Left lobe of liver (tissue), 2 donors: ENCODE measurements around the gene ZBTB12. TPM values are rescaled to one million over a fixed set of nuclear protein-coding genes. Genes with fewer than 3 reads are reported as not detected.
"Not testable (repeated sequence)": the region's sequence is repeated elsewhere in the genome, so short reads cannot be mapped to it uniquely, and the experiment has no call there.

Experiments used
- ATAC-seq: fragments of 200-7000 bp; cut with Tn5 transposase; one replicate; pipeline ENCODE4 v1.9.1; 2020; ENCODE audit warnings: mild to moderate bottlenecking, moderate library complexity
- DNase-seq: peaks from one replicate; pipeline ENCODE4 v3.0.0-alpha.2; 2020; ENCODE audit warnings: low spot score
- total RNA-seq: library from RNA; stranded (reverse); gene quantifications from one replicate; pipeline ENCODE4 v1.2.1, GENCODE V29; 2021
- donor health status: DM: no; HTN: no; CAD: no; lungs with moderate emphysema.
- donor health status: DM: no; HTN: yes; CAD: no.

The ZBTB12 gene, protein sequence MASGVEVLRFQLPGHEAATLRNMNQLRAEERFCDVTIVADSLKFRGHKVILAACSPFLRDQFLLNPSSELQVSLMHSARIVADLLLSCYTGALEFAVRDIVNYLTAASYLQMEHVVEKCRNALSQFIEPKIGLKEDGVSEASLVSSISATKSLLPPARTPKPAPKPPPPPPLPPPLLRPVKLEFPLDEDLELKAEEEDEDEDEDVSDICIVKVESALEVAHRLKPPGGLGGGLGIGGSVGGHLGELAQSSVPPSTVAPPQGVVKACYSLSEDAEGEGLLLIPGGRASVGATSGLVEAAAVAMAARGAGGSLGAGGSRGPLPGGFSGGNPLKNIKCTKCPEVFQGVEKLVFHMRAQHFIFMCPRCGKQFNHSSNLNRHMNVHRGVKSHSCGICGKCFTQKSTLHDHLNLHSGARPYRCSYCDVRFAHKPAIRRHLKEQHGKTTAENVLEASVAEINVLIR
- total RNA-seq: 0.86 TPM

DNA sequence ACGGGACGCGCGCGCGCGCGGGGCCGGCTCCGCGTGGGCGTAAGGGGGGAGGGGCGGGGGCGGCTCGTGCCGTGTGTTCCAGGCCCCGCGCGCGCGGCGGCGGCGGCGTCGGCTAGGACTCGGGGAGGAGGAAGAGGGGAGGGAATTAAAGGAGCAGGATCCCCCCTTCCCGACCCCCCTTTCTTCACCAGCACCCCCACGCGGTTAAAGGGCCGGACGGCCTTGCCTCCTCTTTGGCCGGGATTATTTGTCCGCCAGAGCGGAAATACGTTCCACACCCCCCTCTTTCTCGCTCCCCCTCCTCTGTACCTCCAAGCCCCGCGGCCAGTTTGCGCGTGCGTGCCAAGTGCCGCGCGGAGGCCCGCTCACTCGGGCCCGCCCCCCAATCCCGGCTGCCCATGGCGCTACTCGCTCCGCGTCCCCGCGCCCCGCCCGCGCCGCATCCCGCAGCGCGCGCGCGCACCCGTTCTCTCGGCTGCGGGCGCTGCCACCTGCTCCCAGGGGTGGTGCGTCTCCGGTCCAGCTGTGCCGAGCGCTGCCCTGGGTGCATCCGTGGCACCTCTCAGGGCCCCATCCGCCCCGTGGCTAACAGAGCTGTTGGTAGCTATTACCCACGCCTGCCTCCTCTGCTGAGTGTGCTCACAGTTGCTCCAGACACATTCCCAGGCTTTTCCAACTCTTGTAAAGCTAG, at the start of gene ZBTB12:
Gene ZBTB12 (minus strand): TSS at position 134 of the 691 bp plus-strand sequence. CDS start 781 bp downstream, outside the sequence.
- DNase-seq (peak; percentile 92), ATAC-seq (peak; percentile 75)

DNA sequence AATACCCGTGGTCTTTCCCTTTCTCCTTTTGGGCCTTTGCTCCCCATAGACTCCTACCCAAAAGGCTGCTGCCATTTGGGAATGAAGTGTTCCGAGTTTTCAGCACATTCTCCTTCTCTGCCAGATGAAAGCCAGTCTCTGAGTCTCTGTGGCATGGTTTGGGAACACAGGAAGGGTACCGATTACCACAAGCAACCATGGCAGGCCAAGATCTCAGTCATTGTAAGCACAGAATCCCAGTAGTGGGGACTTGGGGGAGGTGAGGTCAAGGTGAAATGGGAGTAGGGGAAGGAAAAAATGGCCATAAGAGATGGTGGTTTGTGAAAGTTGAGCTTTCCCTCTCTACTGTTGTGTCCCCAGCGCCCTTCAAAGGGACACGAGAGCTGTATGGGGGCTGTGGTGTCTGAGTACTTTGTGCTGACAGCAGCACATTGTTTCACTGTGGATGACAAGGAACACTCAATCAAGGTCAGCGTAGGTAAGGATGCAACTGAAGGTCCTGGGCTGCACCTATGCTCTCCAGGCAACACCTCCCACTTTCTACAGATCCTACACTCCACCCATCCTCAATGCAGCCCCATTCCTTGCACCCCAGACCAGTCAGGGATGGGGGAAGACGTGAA, 48.2 kb upstream of the ZBTB12 start:
- DNase-seq: no peak
- ATAC-seq: no peak

DNA sequence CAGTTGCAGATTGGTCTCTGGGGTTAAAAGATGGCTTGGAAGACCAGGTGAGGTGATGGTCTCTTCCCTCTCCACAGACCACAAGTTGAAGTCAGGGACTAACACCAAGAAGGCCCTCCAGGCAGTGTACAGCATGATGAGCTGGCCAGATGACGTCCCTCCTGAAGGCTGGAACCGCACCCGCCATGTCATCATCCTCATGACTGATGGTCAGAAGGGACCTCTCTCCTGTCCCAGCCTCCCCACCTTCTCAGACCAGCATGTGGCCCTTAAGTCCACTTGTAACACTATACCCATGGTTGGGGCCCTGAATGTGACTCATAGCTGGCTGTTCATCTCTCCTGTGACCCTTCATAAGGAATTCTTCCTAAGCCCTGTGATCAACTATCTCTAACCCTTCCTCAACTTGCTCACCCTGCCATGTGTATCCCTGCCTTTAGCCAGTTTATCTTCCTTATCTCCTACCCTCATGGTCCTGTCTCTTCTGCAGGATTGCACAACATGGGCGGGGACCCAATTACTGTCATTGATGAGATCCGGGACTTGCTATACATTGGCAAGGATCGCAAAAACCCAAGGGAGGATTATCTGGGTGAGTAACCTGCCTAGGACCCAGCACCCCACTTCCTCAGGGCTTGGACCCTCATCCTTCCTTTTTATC, 47.0 kb upstream of the ZBTB12 start:
- ATAC-seq: no peak
- DNase-seq: no peak

GRCh38 chr6:31948306-31948705, 46.4 kb upstream of the ZBTB12 start:
- ATAC-seq (no peak), DNase-seq (no peak)

DNA sequence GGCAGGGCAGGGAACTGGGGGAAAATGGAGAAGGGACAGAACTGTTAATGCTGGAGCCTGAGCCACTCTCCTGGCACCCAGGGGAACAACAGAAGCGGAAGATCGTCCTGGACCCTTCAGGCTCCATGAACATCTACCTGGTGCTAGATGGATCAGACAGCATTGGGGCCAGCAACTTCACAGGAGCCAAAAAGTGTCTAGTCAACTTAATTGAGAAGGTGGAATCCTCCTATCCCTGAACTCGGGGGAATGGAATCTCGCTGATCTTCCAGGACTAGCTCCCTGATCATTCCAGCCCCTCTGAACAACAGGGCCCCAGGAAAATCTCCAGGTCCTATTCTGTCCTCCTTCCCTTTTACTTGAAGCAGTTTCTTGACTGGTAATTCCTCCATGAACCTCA, 46.0 kb upstream of the ZBTB12 start:
- no peak for DNase-seq
- no peak for ATAC-seq

DNA sequence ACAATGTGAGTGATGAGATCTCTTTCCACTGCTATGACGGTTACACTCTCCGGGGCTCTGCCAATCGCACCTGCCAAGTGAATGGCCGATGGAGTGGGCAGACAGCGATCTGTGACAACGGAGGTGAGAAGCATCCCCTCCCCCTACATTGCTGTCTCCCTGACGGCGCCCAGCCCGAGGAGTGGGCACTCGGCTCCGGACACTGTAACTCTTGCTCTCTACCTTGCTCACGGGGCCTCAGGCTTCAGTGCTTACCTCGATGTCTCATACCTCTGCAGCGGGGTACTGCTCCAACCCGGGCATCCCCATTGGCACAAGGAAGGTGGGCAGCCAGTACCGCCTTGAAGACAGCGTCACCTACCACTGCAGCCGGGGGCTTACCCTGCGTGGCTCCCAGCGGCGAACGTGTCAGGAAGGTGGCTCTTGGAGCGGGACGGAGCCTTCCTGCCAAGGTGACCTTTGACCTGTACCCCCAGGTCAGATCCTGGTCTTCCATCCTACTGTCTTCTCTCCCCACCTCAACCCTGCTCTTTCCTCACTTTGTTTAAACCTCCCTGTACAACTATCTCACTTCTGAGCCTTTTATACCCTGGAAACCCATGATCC, 45.3 kb upstream of the ZBTB12 start:
- ATAC-seq (peak; percentile 0), DNase-seq (no peak)

DNA sequence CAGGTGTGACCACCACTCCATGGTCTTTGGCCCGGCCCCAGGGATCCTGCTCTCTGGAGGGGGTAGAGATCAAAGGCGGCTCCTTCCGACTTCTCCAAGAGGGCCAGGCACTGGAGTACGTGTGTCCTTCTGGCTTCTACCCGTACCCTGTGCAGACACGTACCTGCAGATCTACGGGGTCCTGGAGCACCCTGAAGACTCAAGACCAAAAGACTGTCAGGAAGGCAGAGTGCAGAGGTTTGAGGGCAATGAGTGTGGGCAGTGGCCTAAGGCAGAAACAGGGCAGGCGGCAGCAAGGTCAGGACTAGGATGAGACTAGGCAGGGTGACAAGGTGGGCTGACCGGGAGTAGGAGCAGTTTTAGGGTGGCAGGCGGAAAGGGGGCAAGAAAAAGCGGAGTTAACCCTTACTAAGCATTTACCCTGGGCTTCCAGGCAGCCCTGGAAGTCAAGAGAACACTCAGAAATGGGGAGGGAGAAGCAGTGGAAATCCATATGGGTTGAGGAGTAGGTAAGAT, 44.5 kb upstream of the ZBTB12 start:
- ATAC-seq (peak; percentile 5), DNase-seq (no peak)

GRCh38 chr6:31945507-31946369, 43.9 kb upstream of the ZBTB12 start, which contains the start of gene CFB:
CFB (plus strand) TSS chr6:31946095; CDS start chr6:31946222, 127 bp downstream.
- ATAC-seq (peak; percentile 87), DNase-seq (peak; percentile 97)

DNA sequence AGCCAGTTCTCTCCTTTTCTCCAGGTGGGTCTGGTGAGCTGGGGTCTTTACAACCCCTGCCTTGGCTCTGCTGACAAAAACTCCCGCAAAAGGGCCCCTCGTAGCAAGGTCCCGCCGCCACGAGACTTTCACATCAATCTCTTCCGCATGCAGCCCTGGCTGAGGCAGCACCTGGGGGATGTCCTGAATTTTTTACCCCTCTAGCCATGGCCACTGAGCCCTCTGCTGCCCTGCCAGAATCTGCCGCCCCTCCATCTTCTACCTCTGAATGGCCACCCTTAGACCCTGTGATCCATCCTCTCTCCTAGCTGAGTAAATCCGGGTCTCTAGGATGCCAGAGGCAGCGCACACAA, 43.2 kb upstream of the ZBTB12 start:
- no peak for ATAC-seq
- DNase-seq: no peak

- ATAC-seq (no peak), DNase-seq (no peak)
Measured at GRCh38 chr6:31943742-31944141, 41.9 kb upstream of the ZBTB12 start.

DNA sequence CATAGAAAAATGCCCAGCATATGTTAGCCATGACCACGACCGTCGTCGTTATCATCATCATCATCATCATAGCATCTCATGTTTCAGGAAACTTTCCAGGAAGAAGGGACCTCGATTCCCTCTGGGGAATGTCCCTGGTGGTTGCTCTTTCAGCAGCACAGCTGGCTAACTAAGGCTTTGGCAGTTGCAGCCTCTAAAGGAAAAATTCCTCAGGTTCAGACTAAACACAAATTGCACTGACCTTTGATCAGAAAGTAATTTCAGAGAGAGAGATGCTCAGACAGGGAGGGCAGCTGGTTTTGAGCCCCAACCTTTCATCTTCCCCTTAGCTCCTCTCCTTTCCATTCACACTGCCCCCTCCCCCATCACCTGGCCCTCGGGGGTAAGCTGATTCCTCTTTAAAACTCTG, 38.4 kb upstream of the ZBTB12 start:
- ATAC-seq (no peak), DNase-seq (no peak)

DNA sequence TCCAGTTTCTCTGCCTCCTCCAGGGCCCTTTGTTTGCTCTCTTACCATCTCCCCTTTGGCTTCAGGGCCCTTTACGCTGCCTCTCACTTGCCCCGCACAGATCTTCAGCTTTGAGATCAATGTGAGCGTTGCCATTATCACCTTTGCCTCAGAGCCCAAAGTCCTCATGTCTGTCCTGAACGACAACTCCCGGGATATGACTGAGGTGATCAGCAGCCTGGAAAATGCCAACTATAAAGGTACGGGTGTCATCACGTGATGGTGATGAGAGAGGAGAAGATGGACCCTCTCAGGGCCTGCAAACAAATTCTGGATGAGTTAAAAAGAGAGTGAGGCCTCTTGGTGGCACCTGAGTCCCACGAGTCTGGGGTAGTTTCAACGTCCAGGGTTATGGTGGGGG, 33.9 kb upstream of the ZBTB12 start:
- peak; percentile 70 for ATAC-seq
- DNase-seq: no peak

DNA sequence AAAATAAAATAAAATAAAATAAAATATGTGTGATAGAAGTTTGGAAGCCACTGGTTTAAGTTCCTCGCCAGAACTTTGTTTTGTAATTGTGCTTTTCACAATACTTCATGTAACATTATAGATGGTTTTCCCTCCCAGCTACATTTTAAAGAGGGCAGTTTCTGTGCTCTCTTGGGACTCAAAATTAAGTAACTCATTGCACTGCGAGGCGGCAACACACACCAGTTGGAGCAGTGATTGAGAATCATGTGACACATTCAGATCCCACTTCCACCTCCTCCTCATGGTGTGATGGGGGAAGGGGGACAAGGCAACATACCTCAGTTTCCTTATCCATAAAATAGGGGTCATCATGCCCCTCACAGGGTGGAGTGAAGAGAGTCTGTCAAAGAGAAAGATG, 33.1 kb upstream of the ZBTB12 start:
- DNase-seq (no peak), ATAC-seq (no peak)

GRCh38 chr6:31933537-31933936, 31.7 kb upstream of the ZBTB12 start:
- ATAC-seq: no peak
- DNase-seq: no peak

GRCh38 chr6:31932137-31932536, 30.3 kb upstream of the ZBTB12 start:
- ATAC-seq, DNase-seq: not testable (repeated sequence)

GRCh38 chr6:31930962-31931361, 29.1 kb upstream of the ZBTB12 start:
- ATAC-seq: no peak
- no peak for DNase-seq

DNA sequence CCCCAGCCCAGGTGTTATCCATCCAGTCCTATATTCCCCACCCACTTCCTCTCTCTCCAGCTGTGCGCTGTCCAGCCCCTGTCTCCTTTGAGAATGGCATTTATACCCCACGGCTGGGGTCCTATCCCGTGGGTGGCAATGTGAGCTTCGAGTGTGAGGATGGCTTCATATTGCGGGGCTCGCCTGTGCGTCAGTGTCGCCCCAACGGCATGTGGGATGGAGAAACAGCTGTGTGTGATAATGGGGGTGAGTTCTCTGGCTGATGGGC, 26.7 kb upstream of the ZBTB12 start:
- ATAC-seq (peak; percentile 16), DNase-seq (no peak)

DNA sequence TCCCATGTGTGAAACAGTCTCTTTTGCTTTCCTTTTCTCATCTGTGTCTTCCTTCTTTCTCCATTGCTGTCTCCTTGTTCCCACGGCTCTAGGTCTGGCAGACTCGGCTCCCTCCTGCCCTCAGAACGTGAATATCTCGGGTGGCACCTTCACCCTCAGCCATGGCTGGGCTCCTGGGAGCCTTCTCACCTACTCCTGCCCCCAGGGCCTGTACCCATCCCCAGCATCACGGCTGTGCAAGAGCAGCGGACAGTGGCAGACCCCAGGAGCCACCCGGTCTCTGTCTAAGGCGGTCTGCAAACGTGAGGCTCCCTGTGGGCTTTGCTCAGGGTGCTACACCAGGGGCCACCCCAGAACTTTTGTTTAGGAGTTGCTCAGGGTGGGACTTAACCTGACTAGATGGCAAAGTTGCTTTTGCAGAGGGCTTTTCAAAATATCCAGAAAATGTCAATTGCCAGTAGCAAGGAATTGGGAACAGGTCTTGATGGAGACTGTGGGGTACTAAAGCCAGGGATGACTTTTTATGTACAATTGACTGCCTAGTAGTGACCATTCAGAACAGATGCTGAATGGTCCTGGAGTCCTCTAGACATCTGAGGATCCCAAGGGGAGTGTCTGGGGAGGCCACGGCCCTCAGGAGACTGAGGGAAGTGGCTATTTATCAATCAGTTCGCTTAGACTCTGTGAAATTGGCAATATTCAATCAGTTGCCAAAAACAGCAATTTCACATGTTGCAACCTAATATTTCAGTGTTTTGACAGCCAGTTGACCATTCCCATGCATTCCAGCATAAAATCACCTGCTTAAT, 26.2 kb upstream of the ZBTB12 start:
- peak; percentile 28 for ATAC-seq
- DNase-seq: no peak
